PFSK-1 (cell line): ENCODE data around the gene FZR1.

Experiments
- FOXP2 ChIP-seq: optimal IDR thresholded peaks from 2 replicates; pipeline ENCODE3; 2011; ENCODE audit warnings: borderline replicate concordance, control low read depth, inconsistent platforms; ENCODE audit not compliant: insufficient read depth; ENCODE audit errors: extremely low read length, extremely low read depth
- POLR2AphosphoS5 ChIP-seq: IDR thresholded peaks from 2 replicates; pipeline ENCODE4 v1.6.1; 2012; ENCODE audit warnings: low read depth, mild to moderate bottlenecking, control low read depth, low read length, moderate library complexity
- SIN3A ChIP-seq: IDR thresholded peaks from 2 replicates; pipeline ENCODE4 v1.6.1; 2012; ENCODE audit warnings: mild to moderate bottlenecking, low read length, moderate library complexity, borderline replicate concordance; ENCODE audit not compliant: insufficient read depth
- TAF1 ChIP-seq: IDR thresholded peaks from 2 replicates; pipeline ENCODE4 v1.6.1; 2012; ENCODE audit warnings: low read length, control low read depth, borderline replicate concordance; ENCODE audit not compliant: insufficient read depth
- TF ChIP-seq, protein P1 (sequence below), 2 experiments: IDR thresholded peaks; 2 replicates each; pipeline versions ENCODE4 v1.6.1 to v1.8.0; 2011 to 2012; ENCODE audit warnings: low read depth in 2 of 2, low read length in 2 of 2, control low read depth in 1 of 2, inconsistent platforms in 1 of 2, mild to moderate bottlenecking in 1 of 2, moderate library complexity in 1 of 2; ENCODE audit not compliant: insufficient read depth in 1 of 2

FZR1 gene

GRCh38 chr19:3459089-3459881 is 46.8 kb upstream of the FZR1 start:
- TF ChIP-seq TAF1: no peak
- TF ChIP-seq FOXP2: peak; percentile 77
- TF ChIP-seq, protein P1, sequence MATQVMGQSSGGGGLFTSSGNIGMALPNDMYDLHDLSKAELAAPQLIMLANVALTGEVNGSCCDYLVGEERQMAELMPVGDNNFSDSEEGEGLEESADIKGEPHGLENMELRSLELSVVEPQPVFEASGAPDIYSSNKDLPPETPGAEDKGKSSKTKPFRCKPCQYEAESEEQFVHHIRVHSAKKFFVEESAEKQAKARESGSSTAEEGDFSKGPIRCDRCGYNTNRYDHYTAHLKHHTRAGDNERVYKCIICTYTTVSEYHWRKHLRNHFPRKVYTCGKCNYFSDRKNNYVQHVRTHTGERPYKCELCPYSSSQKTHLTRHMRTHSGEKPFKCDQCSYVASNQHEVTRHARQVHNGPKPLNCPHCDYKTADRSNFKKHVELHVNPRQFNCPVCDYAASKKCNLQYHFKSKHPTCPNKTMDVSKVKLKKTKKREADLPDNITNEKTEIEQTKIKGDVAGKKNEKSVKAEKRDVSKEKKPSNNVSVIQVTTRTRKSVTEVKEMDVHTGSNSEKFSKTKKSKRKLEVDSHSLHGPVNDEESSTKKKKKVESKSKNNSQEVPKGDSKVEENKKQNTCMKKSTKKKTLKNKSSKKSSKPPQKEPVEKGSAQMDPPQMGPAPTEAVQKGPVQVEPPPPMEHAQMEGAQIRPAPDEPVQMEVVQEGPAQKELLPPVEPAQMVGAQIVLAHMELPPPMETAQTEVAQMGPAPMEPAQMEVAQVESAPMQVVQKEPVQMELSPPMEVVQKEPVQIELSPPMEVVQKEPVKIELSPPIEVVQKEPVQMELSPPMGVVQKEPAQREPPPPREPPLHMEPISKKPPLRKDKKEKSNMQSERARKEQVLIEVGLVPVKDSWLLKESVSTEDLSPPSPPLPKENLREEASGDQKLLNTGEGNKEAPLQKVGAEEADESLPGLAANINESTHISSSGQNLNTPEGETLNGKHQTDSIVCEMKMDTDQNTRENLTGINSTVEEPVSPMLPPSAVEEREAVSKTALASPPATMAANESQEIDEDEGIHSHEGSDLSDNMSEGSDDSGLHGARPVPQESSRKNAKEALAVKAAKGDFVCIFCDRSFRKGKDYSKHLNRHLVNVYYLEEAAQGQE (IDR thresholded peaks at IDR 0.05; ENCODE audit: insufficient read depth in 1 of 2, low read depth in 2 of 2, low read length in 2 of 2): no peak
- no peak; the same call in none of the 2 replicates for TF ChIP-seq POLR2AphosphoS5
- TF ChIP-seq SIN3A: 0 out of 2 replicates have a peak, but pooled peaks have one; percentile 16

DNA sequence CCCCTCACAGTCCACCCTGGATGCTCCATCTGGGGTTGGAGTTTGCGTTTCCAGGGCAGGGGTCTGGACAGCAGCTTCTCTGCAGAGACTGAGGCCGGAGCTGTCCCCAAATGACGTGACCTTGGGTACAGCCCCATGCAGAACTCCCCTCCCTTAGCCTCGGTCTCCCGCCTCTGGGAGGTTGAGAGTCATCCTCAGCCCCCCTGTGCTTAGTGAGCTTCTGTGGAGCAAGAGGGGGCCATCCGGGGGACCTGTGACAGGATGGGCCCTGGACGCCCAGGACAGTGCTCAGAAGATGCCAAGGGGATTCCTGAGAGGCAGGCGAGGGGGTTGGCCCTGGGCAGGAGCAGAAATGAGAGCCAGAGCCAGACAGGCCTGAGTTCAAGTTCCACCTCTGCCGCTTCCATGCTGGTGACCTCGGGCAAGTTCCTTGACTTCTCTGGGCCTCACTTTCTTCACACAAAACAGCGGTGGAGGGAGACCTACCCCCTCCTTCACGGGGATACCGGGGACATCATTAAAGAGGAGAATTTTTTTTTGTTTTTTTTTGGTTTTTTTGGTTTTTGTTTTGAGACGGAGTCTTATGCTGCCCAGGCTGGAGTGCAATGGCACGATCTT is 46.0 kb upstream of the FZR1 start:
- TF ChIP-seq TAF1 (no peak), FOXP2 (no peak), SIN3A (no peak), POLR2AphosphoS5 (no peak)
- TF ChIP-seq, protein P1 (IDR thresholded peaks at IDR 0.05; ENCODE audit: insufficient read depth in 1 of 2, low read depth in 2 of 2, low read length in 2 of 2): no peak

GRCh38 chr19:3462991-3463713 is 43.0 kb upstream of the FZR1 start:
- TF ChIP-seq SIN3A (no peak), FOXP2 (no peak), TAF1 (no peak), POLR2AphosphoS5 (no peak)
- TF ChIP-seq, protein P1 (IDR thresholded peaks at IDR 0.05; ENCODE audit: insufficient read depth in 1 of 2, low read depth in 2 of 2, low read length in 2 of 2): no peak

- no peak for TF ChIP-seq FOXP2
- TF ChIP-seq TAF1: no peak
- TF ChIP-seq, protein P1 (IDR thresholded peaks at IDR 0.05; ENCODE audit: insufficient read depth in 1 of 2, low read depth in 2 of 2, low read length in 2 of 2): no peak
- no peak for TF ChIP-seq SIN3A
- no peak for TF ChIP-seq POLR2AphosphoS5
Measured at GRCh38 chr19:3463714-3464586, 42.2 kb upstream of the FZR1 start.
